GM12878 (cell line): Measurements from ENCODE around the gene IRF6. TPM values are rescaled to one million over a fixed set of nuclear protein-coding genes. Genes with fewer than 3 reads are reported as not detected.

Source experiments
- ATAC-seq: fragments of 200-7000 bp; cut with Tn5 transposase; 3 replicates; pipeline ENCODE4 v1.9.1; 2020; ENCODE audit warnings: mild to moderate bottlenecking, moderate library complexity
- BruUV-seq: library from RNA; stranded (reverse); fragments of 400-500 nt; replicated peaks from 2 replicates; lab custom pipeline; 2021; lab: Mats Ljungman, UMichigan
- CTCF ChIA-PET: fragments of 300-600 bp; sonication (Branson Sonifier 250); formaldehyde crosslinking; extraction: SDS; loops from one replicate; lab custom pipeline; 2021; ENCODE audit warnings: inconsistent platforms; lab: Yijun Ruan, JAX
- POLR2A ChIA-PET: fragments of 350-600 bp; formaldehyde crosslinking; extraction: SDS; loops from one replicate; lab custom pipeline; 2021; ENCODE audit warnings: inconsistent platforms; lab: Charles Lee
- RAD21 ChIA-PET: fragments of 300-600 bp; sonication (Branson Sonifier 250); formaldehyde crosslinking; loops from one replicate; lab custom pipeline; 2023; ENCODE audit warnings: antibody characterized with exemption; ENCODE audit not compliant: unreplicated experiment; lab: Charles Lee
- SMC1A ChIA-PET: fragments of 300-600 bp; sonication (Branson Sonifier 250); formaldehyde crosslinking; loops from one replicate; lab custom pipeline; 2023; ENCODE audit not compliant: unreplicated experiment, uncharacterized antibody; lab: Charles Lee
- DNase-seq: peaks from one replicate; pipeline ENCODE4 v3.0.0-alpha.2; 2011; ENCODE audit warnings: low read depth, low spot score
- FAIRE-seq: peaks from 3 replicates; lab custom pipeline; 2011; peaks lifted over from hg19 to GRCh38; lab: Jason Lieb, UNC
- H2AFZ ChIP-seq: 2 replicates; pipeline ENCODE4 v1.6.0; 2011; ENCODE audit warnings: low read depth, low read length, control low read depth; ENCODE audit not compliant: control insufficient read depth
- H3K27ac ChIP-seq: 2 replicates; pipeline ENCODE4 v1.5.1; 2011; ENCODE audit warnings: control low read depth; ENCODE audit not compliant: control insufficient read depth, insufficient read depth
- H3K27me3 ChIP-seq, 2 experiments: replicated peaks in 1 of 2; 2 replicates each; pipeline versions ENCODE4 v1.6.0 to v1.6.1; 2011; ENCODE audit warnings: low read length in 1 of 2; ENCODE audit not compliant: control insufficient read depth in 2 of 2, insufficient read depth in 2 of 2
- H3K36me3 ChIP-seq, 2 experiments: 2 replicates each; pipeline ENCODE4 v1.5.1; 2011; ENCODE audit warnings: low read length in 1 of 2; ENCODE audit not compliant: control insufficient read depth in 2 of 2, insufficient read depth in 2 of 2
- H3K4me1 ChIP-seq: 2 replicates; pipeline ENCODE4 v1.6.1; 2011; ENCODE audit warnings: mild to moderate bottlenecking, low read length, moderate library complexity, mixed read lengths; ENCODE audit not compliant: control insufficient read depth, insufficient read depth
- H3K4me2 ChIP-seq: 2 replicates; pipeline ENCODE4 v1.6.0; 2011; ENCODE audit warnings: control low read depth; ENCODE audit not compliant: control insufficient read depth, insufficient read depth
- H3K4me3 ChIP-seq: fragments of 200-600 bp; sonication (generic); 2 replicates; pipeline ENCODE4 v1.5.1; 2016
- H3K79me2 ChIP-seq: 2 replicates; pipeline ENCODE4 v1.6.0; 2011; ENCODE audit warnings: low read length; ENCODE audit not compliant: control insufficient read depth, insufficient read depth
- H3K9ac ChIP-seq: 2 replicates; pipeline ENCODE4 v1.8.0; 2011; ENCODE audit warnings: low read length, control low read depth, mixed read lengths; ENCODE audit not compliant: control insufficient read depth, insufficient read depth
- H3K9me3 ChIP-seq: replicated peaks from 3 replicates; pipeline ENCODE4 v1.5.1; 2011; ENCODE audit warnings: mild to moderate bottlenecking, low read length; ENCODE audit not compliant: control insufficient read depth, insufficient read depth
- H4K20me1 ChIP-seq: 2 replicates; pipeline ENCODE4 v1.6.0; 2011; ENCODE audit not compliant: control insufficient read depth, insufficient read depth
- ATF2 ChIP-seq: IDR thresholded peaks from 2 replicates; pipeline ENCODE4 v1.6.1; 2012; ENCODE audit warnings: low read length, inconsistent platforms
- BRCA1 ChIP-seq: IDR thresholded peaks from 2 replicates; pipeline ENCODE4 v1.6.1; 2011; ENCODE audit warnings: low read depth, low read length, improper control_type of control experiment
- CHD4 ChIP-seq: fragments of 200-600 bp; sonication (generic); IDR thresholded peaks from 2 replicates; pipeline ENCODE4 v1.6.1; 2016; ENCODE audit warnings: mild to moderate bottlenecking
- CREB1 ChIP-seq: IDR thresholded peaks from 2 replicates; pipeline ENCODE4 v1.6.1; 2012; ENCODE audit warnings: low read depth, mild to moderate bottlenecking, inconsistent platforms
- DPF2 ChIP-seq: fragments of 450-650 bp; IDR thresholded peaks from 2 replicates; pipeline ENCODE4 v1.6.1; 2017; ENCODE audit warnings: mild to moderate bottlenecking
- FOS ChIP-seq: IDR thresholded peaks from 3 replicates; pipeline ENCODE4 v1.6.1; 2011; ENCODE audit warnings: borderline replicate concordance; ENCODE audit not compliant: insufficient read length; ENCODE audit errors: extremely low read depth
- GATAD2B ChIP-seq: fragments of 450-650 bp; conservative IDR thresholded peaks from 2 replicates; pipeline ENCODE4 v1.6.1; 2017; ENCODE audit warnings: low read depth, mild to moderate bottlenecking, moderate library complexity
- IKZF1 ChIP-seq: fragments of 450-650 bp; conservative IDR thresholded peaks from 2 replicates; pipeline ENCODE4 v1.6.1; 2017; ENCODE audit warnings: antibody characterized with exemption, mild to moderate bottlenecking
- NBN ChIP-seq: fragments of 450-650 bp; IDR thresholded peaks from 2 replicates; pipeline ENCODE4 v1.6.1; 2016
- POLR2AphosphoS5 ChIP-seq: IDR thresholded peaks from 2 replicates; pipeline ENCODE4 v1.6.1; 2011; ENCODE audit warnings: mild to moderate bottlenecking, low read length, inconsistent platforms
- POU2F2 ChIP-seq: IDR thresholded peaks from 3 replicates; pipeline ENCODE4 v1.6.1; 2011; ENCODE audit warnings: low read depth, mild to moderate bottlenecking, low read length, borderline replicate concordance
- REST ChIP-seq: IDR thresholded peaks from 2 replicates; pipeline ENCODE4 v1.6.1; 2012; ENCODE audit warnings: mild to moderate bottlenecking, low read depth, low read length
- RFX5 ChIP-seq: IDR thresholded peaks from 2 replicates; pipeline ENCODE4 v1.6.1; 2011; ENCODE audit warnings: low read depth, low read length, improper control_type of control experiment
- SMARCA5 ChIP-seq: fragments of 450-650 bp; IDR thresholded peaks from 2 replicates; pipeline ENCODE4 v1.6.1; 2017; ENCODE audit warnings: mild to moderate bottlenecking
- SP1 ChIP-seq: IDR thresholded peaks from one replicate; pipeline ENCODE4 v1.6.1; 2011; ENCODE audit warnings: low read depth, low read length
- SREBF1 ChIP-seq: IDR thresholded peaks from 2 replicates; pipeline ENCODE4 v1.6.1; 2012; ENCODE audit warnings: mild to moderate bottlenecking, low read length
- TAF1 ChIP-seq: IDR thresholded peaks from 2 replicates; pipeline ENCODE4 v1.6.1; 2011; ENCODE audit warnings: mild to moderate bottlenecking, low read depth, low read length, borderline replicate concordance
- TARDBP ChIP-seq: IDR thresholded peaks from 2 replicates; pipeline ENCODE4 v1.6.1; 2016; ENCODE audit warnings: borderline replicate concordance
- ZBTB40 ChIP-seq: fragments of 450-650 bp; IDR thresholded peaks from 2 replicates; pipeline ENCODE4 v1.6.1; 2016; ENCODE audit warnings: mild to moderate bottlenecking, moderate library complexity, borderline replicate concordance
- WGBS: methylation state at CpG from one replicate; pipeline ENCODE4 v1.1.6; 2016; ENCODE audit warnings: low lambda C conversion rate; ENCODE audit not compliant: insufficient replicate concordance, insufficient coverage; ENCODE audit errors: missing lambda C conversion rate; 5-methylcytosine and 5-hydroxymethylcytosine counted together
- in situ Hi-C: fragments of 300-500 bp; cut with MboI; formaldehyde crosslinking; loops from 9 replicates; pipeline ENCODE4 v1.14.3; 2018; ENCODE audit warnings: mixed read lengths
- intact Hi-C: fragments of 100-400 bp; cut with micrococcal nuclease; formaldehyde crosslinking; loops from one replicate; pipeline ENCODE4 v1.14.2; 2022; ENCODE audit not compliant: unreplicated experiment
- polyA plus RNA-seq, 11 experiments: library from polyadenylated mRNA; depleted of rRNA in 4 of 11; unstranded in 6 of 11; stranded (reverse) in 5 of 11; fragments of >200 nt; fragmentation: Nextera tagmentation in 4 of 11; fragmentation: Illumina TruSeq in 1 of 11; extraction: Ambion mirVana in 4 of 11; extraction: Trizol in 1 of 11; gene quantifications; 1 replicate in 1 of 11; 2 replicates in 10 of 11; pipeline versions ENCODE4 v1.2.1 to v1.2.3, GENCODE V29; 2011 to 2016; ENCODE audit warnings: inconsistent platforms in 2 of 11, missing spikeins in 2 of 11, low read depth in 1 of 11
- total RNA-seq, 4 experiments: library from RNA; depleted of rRNA in 3 of 4; stranded (reverse); fragments of >200 nt in 3 of 4; fragmentation: Illumina TruSeq in 1 of 4; extraction: Trizol in 1 of 4; gene quantifications; 2 replicates each; pipeline versions ENCODE4 v1.2.1 to v1.2.3, GENCODE V29; 2013 to 2021

The IRF6 gene
- total and polyA plus RNA-seq, 10 of the 15 experiments (the other 5 are each of a cell fraction or from before 2014, with no cell fraction given), result 0.04 to 0.50 (median 0.09) TPM; not detected in 1

GRCh38 chr1:209855623-209856022 lies 49.7 kb upstream of the IRF6 start:
- no peak overlapping the region for H3K4me2 ChIP-seq
- H3K36me3 ChIP-seq, result peaks cover 5 to 10% of the 10 kb centered on the region in 2 experiments; a peak in 3 of 4 replicates
- no peak overlapping the region for H2AFZ ChIP-seq
- intact Hi-C loops, result no loop called here
- H3K9ac ChIP-seq, result no peak overlapping the region
- in situ Hi-C loops, result no loop called here
- ATAC-seq, result no peak
- RAD21 ChIA-PET, result no interaction called here
- no peak overlapping the region for H3K27ac ChIP-seq
- H3K27me3 ChIP-seq, result no peaks in the 10 kb centered on the region
- no peaks in the 10 kb centered on the region for H3K79me2 ChIP-seq
- no TSS peak for BruUV-seq
- POLR2A ChIA-PET, result no interaction called here
- H4K20me1 ChIP-seq, result no peaks in the 10 kb centered on the region
- no peak for DNase-seq
- no peaks in the 10 kb centered on the region for H3K4me1 ChIP-seq
- 96% methylated on average over 5 of the region's 5 CpGs for WGBS
- SMC1A ChIA-PET, result interaction anchor here (0.7 kb wide), 1 partner anchor 135 kb away, joined by 3 read pairs; no protein-coding TSS in a partner anchor
- FAIRE-seq, result no peak
- H3K9me3 ChIP-seq, result no peaks in the 10 kb centered on the region; the same call in 2 of the 3 replicates
- CTCF ChIA-PET, result interaction anchor here (0.6 to 2.7 kb wide), 2 partner anchors 11 to 30 kb away, joined by 3 to 9 read pairs; no protein-coding TSS in a partner anchor
- no peak overlapping the region for H3K4me3 ChIP-seq
- TF ChIP-seq POU2F2 (no peak), CHD4 (no peak), GATAD2B (no peak), SP1 (no peak), SREBF1 (no peak), RFX5 (no peak), ZBTB40 (no peak), CREB1 (no peak), NBN (no peak), TAF1 (no peak), DPF2 (no peak), FOS (no peak), POLR2AphosphoS5 (no peak), ATF2 (no peak), SMARCA5 (no peak), IKZF1 (no peak), TARDBP (no peak), REST (no peak), BRCA1 (no peak)
